RCC 7860 (cell line): ENCODE data around the gene MFAP4.

Experiments
- DNase-seq: peaks from one replicate; pipeline ENCODE4 v3.0.0-alpha.2; 2015; ENCODE audit warnings: low spot score
- FAIRE-seq: peaks from 2 replicates; lab custom pipeline; 2012; peaks lifted over from hg19 to GRCh38; lab: Jason Lieb, UNC

MFAP4 gene

DNA sequence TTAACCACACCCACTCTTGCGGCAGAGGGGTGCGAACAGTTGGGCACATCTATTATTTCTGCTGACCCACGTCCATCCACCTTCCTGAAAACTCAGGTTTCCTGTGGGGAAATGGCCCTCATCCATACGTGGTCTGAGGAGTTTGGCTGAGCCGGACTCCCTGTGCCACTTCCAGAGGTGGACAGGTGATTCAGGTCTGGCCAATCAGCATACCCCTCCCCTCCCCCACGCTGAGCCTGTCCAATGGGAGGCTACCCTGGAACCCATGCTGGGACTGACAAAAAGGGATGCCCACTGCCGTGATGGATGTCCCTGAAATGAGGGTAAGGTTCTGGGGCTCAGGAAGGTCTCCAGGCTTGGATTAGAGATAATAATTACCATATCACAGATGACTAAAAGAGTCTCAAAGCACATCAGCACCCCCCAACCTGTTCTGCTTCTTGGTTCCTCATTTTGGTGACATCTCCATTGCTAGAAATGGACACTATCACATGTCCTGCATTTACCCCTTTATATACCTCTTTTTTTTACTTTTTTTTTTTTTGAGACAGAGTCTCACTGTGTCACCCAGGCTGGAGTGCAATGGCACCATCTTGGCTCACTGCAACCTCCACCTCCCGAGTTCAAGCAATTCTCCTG lies 14.0 kb downstream of the MFAP4 start:
- FAIRE-seq, result no peak

DNA sequence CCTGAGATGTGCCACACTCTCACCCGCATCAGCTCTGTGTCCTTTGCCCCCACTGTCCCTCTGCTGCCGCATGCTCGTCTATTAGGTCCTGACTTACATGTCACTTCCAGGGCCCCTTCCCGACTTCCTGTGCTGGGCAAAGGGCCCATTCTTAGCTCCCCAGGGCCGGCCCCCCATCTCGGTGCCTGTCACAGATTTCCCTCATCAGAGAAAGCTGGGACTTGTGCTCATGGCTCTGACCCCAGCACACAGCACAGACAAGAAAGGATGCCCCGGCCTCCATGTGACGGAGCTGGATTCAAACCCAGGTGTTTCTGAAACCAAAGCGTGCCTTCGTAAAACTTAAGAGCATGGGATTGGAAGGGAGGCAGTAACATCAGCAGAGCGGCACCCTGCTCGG lies 14.6 kb downstream of the MFAP4 start:
- DNase-seq (no peak), FAIRE-seq (no peak)

More for the DNA sequence above, 14.0 kb downstream of the MFAP4 start:
- no peak for DNase-seq

DNA sequence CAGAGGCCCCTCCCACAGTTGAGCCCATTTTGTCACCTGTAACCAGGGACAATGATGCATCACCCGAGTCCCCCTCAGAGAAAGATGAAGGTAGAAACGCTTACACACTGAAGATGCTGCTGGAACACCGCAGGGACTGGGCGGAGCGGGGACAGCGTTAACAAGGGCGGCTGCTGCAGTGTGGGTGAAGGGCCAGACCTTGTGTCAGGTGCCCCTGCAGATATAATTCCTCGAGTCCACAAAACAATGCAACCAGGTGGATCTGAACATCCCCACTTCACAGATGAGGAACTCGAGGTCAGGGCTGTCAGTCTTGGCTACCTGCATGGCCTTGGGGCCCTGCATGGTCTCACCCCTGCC lies 15.0 kb downstream of the MFAP4 start:
- FAIRE-seq, result no peak
- no peak for DNase-seq

DNA sequence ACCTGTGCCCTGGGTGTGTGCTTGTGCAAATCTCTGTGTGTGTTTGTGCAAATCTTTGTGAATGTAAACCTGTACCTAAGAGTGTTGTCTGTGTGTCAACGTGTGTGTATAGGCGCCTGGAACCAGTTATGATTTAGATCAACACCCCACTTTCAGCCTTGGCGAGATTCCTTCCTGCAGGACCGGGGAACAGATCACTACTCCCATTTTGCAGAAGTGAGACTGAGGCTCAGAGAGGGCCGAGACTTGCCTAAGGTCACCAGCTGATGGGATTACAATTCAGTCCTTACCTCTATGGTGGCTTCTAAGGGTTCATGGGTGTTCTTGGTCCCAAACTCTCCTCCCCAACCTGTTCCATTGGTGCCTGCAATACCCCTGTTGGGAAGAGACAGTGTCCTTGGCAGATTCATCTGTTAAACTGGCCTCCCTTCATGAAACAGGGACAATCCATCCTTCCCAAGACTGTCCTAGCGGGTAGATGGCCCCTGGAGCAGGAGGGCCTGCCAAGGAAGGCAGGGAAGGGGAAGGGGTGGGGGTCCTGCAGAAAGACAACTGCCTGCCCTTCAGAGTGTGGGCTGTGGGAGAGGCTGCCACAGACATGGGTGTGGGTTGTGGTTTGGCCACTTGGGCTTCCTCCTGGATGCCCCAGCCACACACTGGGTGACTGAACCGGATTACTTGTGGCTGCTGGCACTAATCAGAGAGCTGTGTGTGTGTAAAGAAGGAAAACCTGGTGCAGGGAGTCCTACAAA lies 15.6 kb downstream of the MFAP4 start:
- FAIRE-seq, result no peak

DNA sequence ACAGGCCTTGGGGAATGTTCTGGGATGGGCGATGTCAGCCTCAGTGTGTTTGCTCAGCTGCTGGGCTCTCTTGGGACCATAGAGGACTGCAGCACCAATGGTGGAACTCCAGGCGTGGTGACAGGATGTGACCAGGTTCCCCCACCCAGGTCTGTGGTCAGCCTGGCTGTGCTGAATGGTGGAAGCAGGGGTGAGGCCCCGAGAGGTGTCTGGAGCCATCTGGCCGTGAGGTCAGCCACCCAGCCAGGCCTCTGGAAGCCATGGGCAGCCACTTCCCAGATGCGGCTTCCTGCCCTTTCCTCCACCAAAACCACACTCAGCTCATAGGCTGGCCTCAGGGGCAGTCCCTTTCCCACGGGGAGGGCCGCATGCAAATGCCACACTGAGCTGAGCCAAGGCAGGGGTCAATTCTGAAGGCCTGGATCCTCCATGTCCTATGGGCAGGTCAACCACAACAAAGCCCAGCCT lies 16.5 kb downstream of the MFAP4 start:
- peak; percentile 4 for DNase-seq
- FAIRE-seq, result no peak

More for the DNA sequence above, 15.6 kb downstream of the MFAP4 start:
- no peak for DNase-seq

DNA sequence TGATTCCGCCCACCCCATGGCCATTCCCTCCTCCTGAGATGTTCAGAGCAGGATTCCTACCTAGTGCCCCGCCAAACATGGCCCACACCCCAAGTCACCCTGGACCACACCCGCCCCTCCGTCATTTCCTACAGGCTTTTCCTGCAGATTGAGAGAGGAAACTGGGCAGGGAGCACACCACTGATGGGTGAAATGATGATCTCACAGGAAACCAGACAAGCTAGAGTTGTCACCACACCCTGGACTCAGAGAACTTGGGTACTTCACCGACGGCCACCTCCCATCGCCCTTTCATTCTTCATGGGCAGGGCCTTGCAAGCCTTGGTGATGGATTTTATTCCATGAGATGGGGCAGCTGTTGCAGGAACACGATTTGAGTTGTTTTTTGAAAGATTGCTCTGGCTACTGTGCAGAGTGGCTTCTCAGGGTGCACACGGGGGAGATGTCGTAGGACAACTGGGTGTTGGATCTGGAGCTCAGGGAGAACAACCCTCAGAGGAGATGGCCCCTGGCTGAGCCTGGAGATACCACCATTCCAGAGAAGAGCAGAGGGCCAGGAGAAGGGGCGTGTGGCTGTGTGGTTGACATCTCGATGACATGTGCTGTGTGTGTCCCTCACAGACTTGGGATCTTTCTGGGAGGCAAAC lies 17.0 kb downstream of the MFAP4 start:
- no peak for DNase-seq
- FAIRE-seq, result no peak

DNA sequence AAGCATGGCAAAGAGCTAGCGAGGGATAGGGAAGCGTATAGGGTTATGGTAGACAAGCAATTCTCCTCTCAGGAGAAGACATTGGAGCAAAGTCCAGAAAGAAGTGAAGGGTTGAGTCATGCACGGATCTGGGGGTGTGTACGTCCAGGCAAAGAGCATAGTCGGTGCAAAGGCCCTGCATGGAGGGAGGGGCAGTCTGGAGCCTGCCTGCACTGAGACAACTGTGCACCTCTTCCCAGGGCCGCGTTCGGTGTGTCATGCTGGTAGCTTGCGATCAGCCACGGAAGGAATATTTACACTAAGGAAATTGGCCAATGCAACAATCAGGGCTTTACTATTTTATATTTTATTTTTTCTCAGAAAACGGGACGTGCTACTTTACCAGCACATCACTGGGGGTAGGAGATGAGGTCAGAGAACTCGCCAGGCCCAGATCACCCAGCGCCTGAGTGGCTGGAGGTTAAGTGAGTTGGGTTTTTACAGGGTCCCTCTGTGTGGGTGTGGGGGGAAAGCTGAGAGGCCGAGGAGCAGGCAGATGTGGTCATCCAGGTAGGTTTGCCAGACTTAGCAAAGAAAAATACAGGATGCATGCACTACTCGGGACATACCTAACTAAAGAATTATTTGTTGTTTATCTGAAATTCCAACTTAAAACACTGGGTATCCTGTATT lies 17.7 kb downstream of the MFAP4 start:
- DNase-seq (no peak), FAIRE-seq (no peak)

DNA sequence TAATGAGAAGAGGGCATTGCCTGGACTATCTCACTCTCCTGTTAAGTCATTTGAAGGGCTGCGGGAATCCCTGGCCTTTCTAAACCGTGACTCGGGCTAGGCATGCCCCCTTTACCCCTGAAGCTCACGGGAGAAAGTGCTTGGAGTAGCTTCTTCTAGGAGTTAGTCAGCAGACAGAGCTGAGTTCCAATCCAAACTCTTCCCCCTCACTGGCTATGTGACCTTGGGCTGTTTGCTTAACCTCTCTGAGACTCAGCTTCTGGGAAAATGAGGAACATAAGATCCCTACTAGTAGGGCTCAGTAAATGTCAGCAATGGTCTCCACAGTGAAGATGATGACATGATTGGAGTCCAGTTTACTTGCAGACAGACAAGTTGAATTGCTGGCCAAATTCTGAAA lies 18.8 kb downstream of the MFAP4 start:
- FAIRE-seq (no peak), DNase-seq (no peak)

DNA sequence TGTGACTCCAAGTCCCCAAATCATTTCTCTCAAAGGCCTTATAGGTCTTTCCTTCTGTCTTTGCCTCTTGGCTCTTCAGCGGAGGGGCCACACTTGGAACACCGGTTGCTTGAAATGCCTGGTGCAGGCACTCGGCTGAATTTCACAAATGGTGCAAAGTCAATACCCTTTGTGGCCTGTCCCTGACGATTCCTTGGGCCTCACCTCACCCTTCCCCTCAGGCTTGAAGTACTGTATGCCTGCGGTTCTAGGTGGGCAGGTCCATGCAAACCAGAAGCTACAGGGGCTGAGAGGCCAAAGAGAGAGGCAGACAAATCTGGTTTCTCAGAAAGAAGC lies 20.4 kb downstream of the MFAP4 start:
- no peak for FAIRE-seq
- DNase-seq, result no peak

DNA sequence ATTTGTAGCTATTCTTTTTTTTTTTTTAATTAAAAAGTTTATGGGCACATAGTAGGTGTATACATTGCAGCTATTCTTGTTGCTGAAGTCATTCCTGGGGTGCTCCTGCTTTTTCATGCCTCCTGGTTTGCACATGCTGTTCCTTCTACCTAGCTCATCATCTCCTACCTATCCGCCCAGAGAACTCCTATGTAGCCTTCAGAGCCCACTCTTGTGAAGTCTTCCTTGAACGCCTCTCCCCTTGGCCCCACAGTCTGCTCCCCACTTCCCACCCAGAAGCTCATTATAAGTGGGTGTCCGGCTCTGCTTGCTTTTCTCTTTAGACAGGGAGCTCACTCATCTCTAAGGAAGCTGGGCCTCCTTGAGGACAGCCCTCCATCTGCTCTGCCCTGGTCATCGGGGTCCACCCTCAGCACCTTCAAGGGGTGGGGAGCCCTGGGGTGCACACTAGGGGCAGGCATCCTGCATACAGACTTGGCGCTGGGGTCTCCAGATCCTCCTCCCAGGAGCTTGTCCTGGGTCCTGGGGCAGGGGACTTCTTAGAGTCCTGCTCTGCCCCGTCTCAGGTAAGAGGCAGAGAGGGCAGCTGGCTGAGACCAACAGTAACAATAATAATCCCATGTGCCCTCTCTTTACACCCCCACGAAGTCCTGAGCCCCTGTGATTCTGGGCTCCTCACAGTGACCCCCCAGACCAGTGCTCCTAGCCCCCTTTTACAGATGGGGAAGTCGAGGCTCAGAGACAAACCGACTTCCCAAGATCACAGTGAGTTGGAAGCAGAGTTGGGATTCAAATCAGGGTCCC lies 21.0 kb downstream of the MFAP4 start:
- FAIRE-seq (no peak), DNase-seq (no peak)

DNA sequence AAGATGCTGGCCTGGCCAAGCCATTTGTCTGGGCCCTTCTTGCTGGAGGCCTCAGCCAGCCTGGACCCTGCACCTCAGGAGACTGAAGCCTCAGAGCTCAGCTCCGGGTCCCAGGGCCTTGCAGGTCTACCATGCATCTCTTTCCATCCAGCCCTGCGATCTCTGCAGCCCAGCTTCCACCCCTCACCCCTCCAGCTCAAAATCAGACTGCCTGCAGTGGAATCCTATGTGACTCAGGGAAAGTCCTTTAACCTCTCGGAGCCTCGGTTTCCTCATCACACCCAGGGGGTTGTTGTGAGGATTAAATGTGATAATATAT lies 21.5 kb downstream of the MFAP4 start:
- DNase-seq (no peak), FAIRE-seq (no peak)

DNA sequence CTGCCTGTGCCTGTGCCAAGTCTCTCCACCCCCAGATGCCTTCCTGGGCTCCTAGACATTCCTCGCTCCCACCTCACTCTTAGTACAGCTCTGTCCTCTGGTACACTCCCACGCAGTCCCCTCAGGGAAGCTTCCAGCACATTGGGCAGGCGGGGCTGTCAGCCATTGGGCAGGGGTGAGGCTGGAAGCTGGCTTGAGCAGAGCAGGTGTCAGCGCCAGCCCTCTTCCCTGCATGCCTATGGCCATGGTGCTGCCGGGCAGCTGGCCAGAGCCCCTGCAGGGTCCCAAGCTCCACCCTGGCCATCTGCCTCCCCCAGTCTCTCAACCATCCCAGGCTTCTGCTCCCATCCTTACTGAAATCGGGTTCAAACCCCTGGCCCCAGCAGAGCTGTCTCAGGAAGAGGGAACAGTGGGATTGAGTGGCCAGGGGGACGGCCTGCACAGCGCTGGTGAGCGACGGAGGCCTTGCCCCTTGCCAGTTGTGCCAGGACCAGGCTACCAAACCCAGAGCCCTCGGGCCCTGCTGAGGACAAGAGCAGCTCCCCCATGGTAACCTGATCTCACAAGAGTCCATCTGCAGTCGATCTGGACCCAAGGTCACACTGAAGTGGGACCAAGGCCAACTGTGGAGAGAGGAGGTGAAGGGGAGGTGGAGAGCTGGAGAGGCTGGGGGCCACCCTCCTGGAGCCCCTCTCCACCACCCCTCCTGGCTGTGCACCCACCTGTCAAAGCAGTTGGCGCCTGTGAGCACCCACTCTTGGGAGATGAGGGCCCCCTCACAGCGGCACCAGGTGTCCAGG lies 22.1 kb downstream of the MFAP4 start:
- FAIRE-seq, result no peak

DNA sequence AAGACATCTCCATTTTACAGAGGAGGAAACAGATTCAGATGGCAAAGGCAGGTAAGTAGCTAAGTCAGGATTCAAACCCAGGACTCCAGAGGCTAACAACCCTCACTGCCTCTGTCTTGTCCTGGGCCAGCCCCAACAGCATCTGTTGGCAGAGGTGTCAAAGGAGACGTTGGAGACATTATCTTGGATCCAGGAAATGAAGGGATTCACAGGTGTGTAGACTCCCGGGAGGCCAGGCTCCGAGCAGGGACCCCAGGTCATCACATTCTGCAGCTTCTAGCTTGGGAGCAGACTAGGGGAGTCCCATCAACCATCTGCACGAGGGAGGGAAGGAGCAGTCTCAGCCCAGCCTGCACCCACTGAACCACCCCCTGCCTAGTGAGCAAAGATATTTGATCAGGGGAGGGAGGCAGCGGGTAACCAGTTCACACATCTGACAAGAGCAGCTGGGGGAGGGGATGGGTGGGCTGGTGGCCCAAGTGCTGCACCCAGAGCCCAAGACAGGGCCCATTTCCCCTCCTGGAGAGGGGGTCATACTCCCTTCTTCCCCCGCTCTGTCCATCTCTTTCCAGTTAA lies 23.4 kb downstream of the MFAP4 start:
- no peak for DNase-seq
- no peak for FAIRE-seq

More for the DNA sequence above, 22.1 kb downstream of the MFAP4 start:
- DNase-seq, result no peak

DNA sequence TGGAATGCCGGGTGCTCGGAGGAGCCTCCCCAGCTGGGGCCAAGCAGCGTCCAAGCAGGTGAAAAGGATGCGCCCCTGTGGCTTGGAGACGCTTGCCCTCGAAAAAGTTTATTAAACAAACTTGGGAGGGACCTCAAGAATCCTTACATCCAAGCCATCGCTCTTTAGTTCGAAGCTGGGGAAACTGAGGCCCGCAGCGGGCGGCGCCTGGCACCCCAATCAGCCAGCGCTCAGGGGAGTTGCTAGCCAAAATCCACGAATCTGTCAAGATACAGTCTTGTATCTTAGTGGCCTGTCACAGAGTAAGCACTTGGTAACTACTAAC lies 23.9 kb downstream of the MFAP4 start:
- DNase-seq (no peak), FAIRE-seq (no peak)

DNA sequence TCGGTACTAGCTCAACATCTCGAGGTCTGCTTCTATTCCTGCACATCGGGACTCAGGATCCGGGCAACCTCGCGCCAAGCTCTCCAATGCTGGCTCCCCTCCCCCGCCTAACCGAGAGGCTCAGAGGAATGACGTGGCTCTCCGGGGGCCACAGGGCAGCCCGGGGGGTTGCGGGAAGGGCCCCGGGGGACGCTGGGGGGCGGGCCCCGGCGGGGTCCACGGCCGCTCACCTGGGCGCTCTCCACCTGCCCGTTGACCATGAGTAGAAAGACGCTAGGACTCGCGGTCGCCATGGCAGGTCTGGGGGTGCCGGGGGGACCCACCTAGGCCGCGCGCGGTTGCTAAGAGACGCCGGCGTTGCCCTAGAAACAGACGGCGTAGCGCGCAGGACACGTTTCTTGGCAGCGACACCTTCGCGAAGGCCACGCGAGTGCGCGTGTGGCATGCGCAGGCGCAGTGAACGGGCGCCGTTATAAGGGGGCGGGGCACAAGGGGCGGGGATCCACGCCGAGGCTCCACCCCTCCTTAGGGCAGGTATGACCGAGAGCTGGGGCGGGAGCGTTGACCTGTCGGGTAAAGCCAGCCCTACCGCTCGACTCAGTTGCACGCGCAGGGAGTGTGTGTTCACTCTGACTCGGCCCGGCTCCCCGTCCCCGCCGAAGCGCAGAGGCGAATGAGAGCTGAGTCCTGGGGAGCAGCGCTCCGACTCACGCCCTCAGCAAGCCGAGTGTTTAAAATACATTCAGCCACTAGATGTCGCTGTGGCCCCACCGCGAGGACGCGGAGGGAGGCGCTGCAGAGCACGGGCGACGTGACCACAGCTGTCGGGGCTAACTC lies 24.5 kb downstream of the MFAP4 start, which contains the start of gene B9D1:
Gene B9D1 (minus strand): TSS at position 447 of the 837 bp plus-strand sequence. CDS start 154 bp downstream, at position 293.
- DNase-seq, result peak; percentile 79
- no peak for FAIRE-seq

DNA sequence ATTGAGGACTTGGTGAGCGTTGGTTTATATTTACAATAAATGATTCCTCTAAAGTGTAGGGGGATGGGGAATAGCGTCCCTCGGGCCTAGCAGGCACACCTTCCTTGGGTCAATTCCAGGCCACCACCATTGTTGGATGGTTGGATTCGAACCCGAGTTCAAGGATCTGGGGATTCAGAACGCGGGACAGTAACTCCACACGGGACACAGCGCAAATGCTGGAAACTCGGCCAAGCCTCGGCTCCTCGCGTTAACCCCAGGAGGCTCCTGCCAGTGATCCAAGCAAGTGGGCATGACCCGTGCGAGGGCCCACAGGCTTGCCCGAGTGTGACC lies 25.1 kb downstream of the MFAP4 start:
- no peak for FAIRE-seq
- no peak for DNase-seq

DNA sequence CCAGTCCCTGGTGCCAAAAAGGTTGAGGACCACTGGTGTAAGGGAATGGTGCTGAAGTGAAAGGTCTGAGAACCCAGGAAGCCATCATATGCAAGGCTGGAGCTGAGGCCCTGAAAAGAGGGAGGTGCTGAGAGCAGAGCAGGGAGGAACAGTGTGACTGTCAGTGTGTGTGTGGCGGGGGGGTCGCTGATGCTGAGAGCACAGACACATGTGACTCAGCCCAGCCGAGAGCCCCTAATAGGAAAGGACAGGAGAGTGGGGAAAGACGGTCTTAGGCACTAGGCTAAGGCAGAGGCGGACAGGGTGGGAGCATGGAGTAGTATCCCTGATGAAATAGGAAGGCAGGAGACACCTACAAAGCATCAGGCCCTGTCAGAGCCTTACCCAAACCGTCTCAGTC lies 25.7 kb downstream of the MFAP4 start:
- FAIRE-seq, result no peak
- no peak for DNase-seq

DNA sequence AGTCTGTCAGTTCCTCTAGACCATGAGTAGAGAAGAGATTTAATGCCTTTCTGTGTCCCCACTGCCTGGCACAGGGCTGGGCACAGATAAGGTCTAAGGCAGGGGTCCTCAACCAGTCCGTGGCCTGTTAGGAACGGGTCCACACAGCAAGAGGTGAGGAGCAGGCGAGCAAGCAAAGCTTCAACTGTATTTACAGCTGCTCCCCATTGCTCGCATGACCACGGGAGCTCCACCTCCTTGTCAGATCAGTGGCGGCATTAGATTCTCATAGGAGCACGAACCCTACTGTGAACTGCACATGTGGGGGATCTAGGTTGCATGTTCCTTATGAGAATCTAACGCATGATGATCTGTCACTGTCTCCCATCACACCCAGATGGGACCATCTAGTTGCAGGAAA lies 26.2 kb downstream of the MFAP4 start:
- DNase-seq (no peak), FAIRE-seq (no peak)

DNA sequence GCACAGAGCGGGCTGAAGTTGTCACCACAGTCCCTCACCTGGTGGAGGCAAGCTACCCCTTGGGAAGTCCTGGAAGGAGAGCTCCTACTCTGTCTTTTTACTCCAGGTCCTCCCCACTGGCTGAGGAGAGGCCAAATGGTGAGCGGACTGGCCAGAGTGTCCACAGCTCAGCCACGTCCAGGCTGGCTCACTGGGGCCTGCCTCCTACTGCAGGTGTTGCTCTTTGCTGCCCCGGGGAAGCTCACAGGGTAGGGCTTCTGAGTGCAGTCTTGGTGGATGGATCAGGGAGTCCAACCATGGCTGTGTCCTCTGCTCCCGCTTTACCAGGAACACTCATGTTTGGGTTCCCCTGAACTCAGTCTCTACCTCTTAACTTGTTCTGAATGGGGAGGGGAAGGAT lies 27.1 kb downstream of the MFAP4 start:
- no peak for FAIRE-seq
- no peak for DNase-seq
